ENCODE data around the gene TATDN2.

The TATDN2 gene

DNA sequence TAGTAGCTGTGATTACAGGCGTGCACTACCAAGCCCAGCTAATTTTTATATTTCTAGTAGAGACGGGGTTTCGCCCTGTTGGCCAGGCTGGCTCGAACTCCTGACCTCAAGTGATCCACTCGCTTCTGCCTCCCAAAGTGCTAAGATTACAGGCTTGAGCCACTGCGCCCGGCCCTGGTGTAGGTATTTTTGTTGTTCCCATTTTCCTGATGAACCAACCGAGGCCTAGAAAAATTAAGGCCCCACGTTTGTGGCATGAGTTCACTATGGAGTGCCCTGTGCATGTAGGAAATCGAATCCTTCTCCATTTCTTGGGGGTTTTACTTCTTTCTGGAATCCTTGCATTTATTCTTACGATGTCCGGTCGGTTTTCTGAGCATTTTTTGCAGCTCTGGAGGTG is 14.3 kb upstream of the TATDN2 start:
- Histone ChIP-seq H3K4me2 (no peak overlapping the region), H3K27me3 (ENCODE audit: insufficient read depth, low read depth) (no peaks in the 10 kb centered on the region), H3K79me2 (ENCODE audit: insufficient read depth, low read depth) (no peaks in the 10 kb centered on the region), H3K36me3 (ENCODE audit: insufficient read depth) (no peaks in the 10 kb centered on the region), H3K4me3 (IDR thresholded peaks at IDR 0.05; ENCODE audit: insufficient read depth, low read depth, low read length) (no peak overlapping the region), H3K4me1 (ENCODE audit: low read depth, poor library complexity, severe bottlenecking) (no peaks in the 10 kb centered on the region), H3K27ac (no peak overlapping the region), H2AFZ (ENCODE audit: low read depth) (no peak overlapping the region), H3K9ac (no peak overlapping the region), H4K20me1 (ENCODE audit: insufficient read depth) (no peaks in the 10 kb centered on the region)
- TF ChIP-seq, protein P1, sequence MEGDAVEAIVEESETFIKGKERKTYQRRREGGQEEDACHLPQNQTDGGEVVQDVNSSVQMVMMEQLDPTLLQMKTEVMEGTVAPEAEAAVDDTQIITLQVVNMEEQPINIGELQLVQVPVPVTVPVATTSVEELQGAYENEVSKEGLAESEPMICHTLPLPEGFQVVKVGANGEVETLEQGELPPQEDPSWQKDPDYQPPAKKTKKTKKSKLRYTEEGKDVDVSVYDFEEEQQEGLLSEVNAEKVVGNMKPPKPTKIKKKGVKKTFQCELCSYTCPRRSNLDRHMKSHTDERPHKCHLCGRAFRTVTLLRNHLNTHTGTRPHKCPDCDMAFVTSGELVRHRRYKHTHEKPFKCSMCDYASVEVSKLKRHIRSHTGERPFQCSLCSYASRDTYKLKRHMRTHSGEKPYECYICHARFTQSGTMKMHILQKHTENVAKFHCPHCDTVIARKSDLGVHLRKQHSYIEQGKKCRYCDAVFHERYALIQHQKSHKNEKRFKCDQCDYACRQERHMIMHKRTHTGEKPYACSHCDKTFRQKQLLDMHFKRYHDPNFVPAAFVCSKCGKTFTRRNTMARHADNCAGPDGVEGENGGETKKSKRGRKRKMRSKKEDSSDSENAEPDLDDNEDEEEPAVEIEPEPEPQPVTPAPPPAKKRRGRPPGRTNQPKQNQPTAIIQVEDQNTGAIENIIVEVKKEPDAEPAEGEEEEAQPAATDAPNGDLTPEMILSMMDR (conservative IDR thresholded peaks at IDR 0.05; ENCODE audit: low read depth, low read length): no peak

DNA sequence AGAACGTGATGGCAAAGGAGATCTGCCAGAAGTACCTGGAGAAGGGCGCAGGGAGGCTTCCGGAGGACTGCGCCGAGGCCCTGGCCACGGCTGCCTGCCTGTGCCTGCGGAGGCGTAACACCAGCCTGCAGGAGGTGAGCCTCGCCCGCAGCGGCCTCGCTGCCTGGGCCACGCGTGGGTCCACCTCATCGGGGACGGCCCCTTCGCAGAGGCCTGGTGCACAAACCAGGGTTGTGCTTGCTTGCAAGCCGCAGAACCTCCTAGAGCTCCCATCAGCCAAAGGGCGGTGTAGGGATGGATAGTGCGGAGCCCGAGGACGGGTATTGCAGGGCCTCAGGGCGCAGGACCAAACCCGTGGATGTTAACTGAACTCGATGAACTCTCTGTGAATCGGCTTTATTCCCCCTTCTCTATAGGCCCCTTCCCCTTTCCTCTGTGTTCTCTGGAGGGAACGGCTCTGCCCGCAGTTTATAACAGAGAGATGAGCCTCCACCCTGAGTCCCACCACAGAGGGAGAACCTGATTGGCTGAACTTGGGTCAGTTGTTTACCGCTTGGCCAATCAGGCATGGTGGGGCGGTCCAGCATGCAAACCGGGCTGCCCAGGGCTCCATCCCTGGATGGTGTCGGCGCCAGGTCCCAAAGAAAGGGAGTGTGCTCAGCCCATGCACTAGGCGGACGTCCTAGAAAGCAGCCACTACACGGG is 13.6 kb upstream of the TATDN2 start:
- Histone ChIP-seq H3K4me1 (ENCODE audit: low read depth, poor library complexity, severe bottlenecking) (no peaks in the 10 kb centered on the region), H4K20me1 (ENCODE audit: insufficient read depth) (no peaks in the 10 kb centered on the region), H2AFZ (ENCODE audit: low read depth) (no peak overlapping the region), H3K4me2 (no peak overlapping the region), H3K9ac (no peak overlapping the region), H3K27me3 (ENCODE audit: insufficient read depth, low read depth) (no peaks in the 10 kb centered on the region), H3K4me3 (IDR thresholded peaks at IDR 0.05; ENCODE audit: insufficient read depth, low read depth, low read length) (no peak overlapping the region), H3K79me2 (ENCODE audit: insufficient read depth, low read depth) (no peaks in the 10 kb centered on the region), H3K27ac (no peak overlapping the region), H3K36me3 (ENCODE audit: insufficient read depth) (no peaks in the 10 kb centered on the region)
- TF ChIP-seq, protein P1 (conservative IDR thresholded peaks at IDR 0.05; ENCODE audit: low read depth, low read length): no peak

DNA sequence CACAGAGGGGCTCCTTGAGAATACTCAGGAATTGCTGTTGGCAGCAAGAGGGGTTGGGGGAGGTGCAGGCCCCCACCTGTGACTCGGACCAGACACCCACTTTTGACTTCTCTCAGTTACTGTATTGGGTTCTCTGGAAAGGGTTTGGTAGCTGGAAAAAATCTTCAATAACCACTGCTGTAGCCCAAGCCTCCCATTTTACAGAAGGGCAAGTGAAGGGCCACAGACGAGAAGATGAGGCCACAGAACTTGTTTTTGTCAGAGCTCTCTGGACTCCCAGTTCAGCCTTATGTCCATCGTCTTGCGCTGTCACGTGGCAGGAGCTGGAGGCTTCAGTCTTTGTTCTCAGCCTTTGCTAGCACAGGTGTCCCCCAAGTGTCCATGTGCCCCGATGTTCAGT is 12.7 kb upstream of the TATDN2 start:
- Histone ChIP-seq H3K4me3 (IDR thresholded peaks at IDR 0.05; ENCODE audit: insufficient read depth, low read depth, low read length) (no peak overlapping the region), H3K36me3 (ENCODE audit: insufficient read depth) (no peaks in the 10 kb centered on the region), H3K79me2 (ENCODE audit: insufficient read depth, low read depth) (no peaks in the 10 kb centered on the region), H3K27ac (no peak overlapping the region), H3K27me3 (ENCODE audit: insufficient read depth, low read depth) (no peaks in the 10 kb centered on the region), H4K20me1 (ENCODE audit: insufficient read depth) (no peaks in the 10 kb centered on the region), H3K4me2 (no peak overlapping the region), H3K9ac (no peak overlapping the region), H3K4me1 (ENCODE audit: low read depth, poor library complexity, severe bottlenecking) (no peaks in the 10 kb centered on the region), H2AFZ (ENCODE audit: low read depth) (no peak overlapping the region)
- TF ChIP-seq, protein P1 (conservative IDR thresholded peaks at IDR 0.05; ENCODE audit: low read depth, low read length): no peak

DNA sequence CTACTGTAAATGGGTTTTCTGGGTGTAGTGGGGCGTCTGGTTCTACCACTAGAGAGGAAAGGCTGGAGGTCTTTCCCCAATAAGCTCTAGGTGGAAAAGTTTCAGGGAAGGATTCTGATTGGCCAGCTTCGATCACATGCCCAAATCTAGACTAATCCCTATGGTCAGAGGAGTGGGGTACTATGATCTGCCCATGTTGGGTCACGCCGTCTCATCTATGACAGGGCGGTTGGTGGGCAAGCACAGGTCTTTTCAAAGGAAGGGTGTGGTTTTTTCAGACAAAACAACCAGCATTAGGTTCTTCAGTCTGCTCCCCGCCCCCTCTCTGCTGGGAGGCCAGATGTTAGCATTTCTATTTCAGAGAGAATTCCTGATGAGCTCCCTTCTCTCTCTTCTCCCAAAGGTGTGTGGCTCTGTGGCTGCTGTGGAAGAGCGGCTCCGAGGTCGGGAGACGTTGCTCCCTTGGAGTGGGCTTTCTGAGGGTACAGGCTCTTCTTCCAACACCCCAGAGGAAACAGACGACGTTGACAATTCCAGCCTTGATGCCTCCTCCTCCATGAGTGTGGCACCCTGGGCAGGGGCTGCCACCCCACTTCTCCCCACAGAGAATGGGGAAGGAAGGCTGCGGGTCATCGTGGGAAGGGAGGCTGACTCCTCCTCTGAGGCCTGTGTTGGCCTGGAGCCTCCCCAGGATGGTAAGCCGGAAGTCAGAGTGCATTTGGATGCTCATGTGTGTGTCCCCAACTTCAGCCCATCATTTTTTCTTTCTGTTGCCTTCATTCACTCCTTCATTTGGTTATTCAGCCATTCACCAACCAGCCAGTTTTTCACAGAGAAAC is 9.7 kb upstream of the TATDN2 start:
- Histone ChIP-seq H3K9ac (no peak overlapping the region), H3K36me3 (ENCODE audit: insufficient read depth) (no peaks in the 10 kb centered on the region), H3K4me2 (no peak overlapping the region), H4K20me1 (ENCODE audit: insufficient read depth) (no peaks in the 10 kb centered on the region), H3K79me2 (ENCODE audit: insufficient read depth, low read depth) (no peaks in the 10 kb centered on the region), H3K27ac (no peak overlapping the region), H2AFZ (ENCODE audit: low read depth) (no peak overlapping the region), H3K4me1 (ENCODE audit: low read depth, poor library complexity, severe bottlenecking) (peaks cover 20% of the 10 kb centered on the region), H3K27me3 (ENCODE audit: insufficient read depth, low read depth) (no peaks in the 10 kb centered on the region), H3K4me3 (IDR thresholded peaks at IDR 0.05; ENCODE audit: insufficient read depth, low read depth, low read length) (no peak overlapping the region)
- TF ChIP-seq, protein P1 (conservative IDR thresholded peaks at IDR 0.05; ENCODE audit: low read depth, low read length): no peak
